IPS-18a (cell line): ENCODE measurements around the gene TPSAB1.

Experiments
- H3K27ac ChIP-seq: one replicate; pipeline ENCODE4 v1.5.1; 2013; ENCODE audit warnings: low read length
- H3K27me3 ChIP-seq: one replicate; pipeline ENCODE4 v1.6.1; 2013; ENCODE audit warnings: mild to moderate bottlenecking, low read length; ENCODE audit not compliant: control insufficient read depth, insufficient read depth
- H3K36me3 ChIP-seq: one replicate; pipeline ENCODE4 v1.6.1; 2013; ENCODE audit warnings: low read depth, low read length; ENCODE audit not compliant: control insufficient read depth
- H3K4me1 ChIP-seq: one replicate; pipeline ENCODE4 v1.6.1; 2013; ENCODE audit warnings: low read depth, low read length; ENCODE audit not compliant: control insufficient read depth
- H3K4me3 ChIP-seq: one replicate; pipeline ENCODE4 v1.5.1; 2013; ENCODE audit warnings: low read length
- H3K9ac ChIP-seq: one replicate; pipeline ENCODE4 v1.6.1; 2013; ENCODE audit warnings: mild to moderate bottlenecking, low read length, moderate library complexity
- H3K9me3 ChIP-seq: one replicate; pipeline ENCODE4 v1.6.1; 2013; ENCODE audit warnings: low read depth, low read length; ENCODE audit not compliant: control insufficient read depth

The TPSAB1 gene

GRCh38 chr16:1199347-1200013, 41.0 kb upstream of the TPSAB1 start:
- H3K36me3 ChIP-seq: peaks cover 3% of the 10 kb centered on the region
- H3K27me3 ChIP-seq: no peaks in the 10 kb centered on the region
- H3K27ac ChIP-seq: no peak overlapping the region
- H3K9ac ChIP-seq: no peak overlapping the region
- H3K4me3 ChIP-seq: no peak overlapping the region
- H3K9me3 ChIP-seq: no peaks in the 10 kb centered on the region
- no peaks in the 10 kb centered on the region for H3K4me1 ChIP-seq

GRCh38 chr16:1200014-1200627, 40.4 kb upstream of the TPSAB1 start:
- Histone ChIP-seq H3K4me1 (no peaks in the 10 kb centered on the region), H3K27ac (no peak overlapping the region), H3K9me3 (no peaks in the 10 kb centered on the region), H3K9ac (no peak overlapping the region), H3K36me3 (peaks cover 3% of the 10 kb centered on the region), H3K4me3 (no peak overlapping the region), H3K27me3 (no peaks in the 10 kb centered on the region)

GRCh38 chr16:1201444-1201843, 39.1 kb upstream of the TPSAB1 start:
- Histone ChIP-seq H3K27me3 (no peaks in the 10 kb centered on the region), H3K27ac (no peak overlapping the region), H3K4me3 (no peak overlapping the region), H3K36me3 (peaks cover 3% of the 10 kb centered on the region), H3K9me3 (no peaks in the 10 kb centered on the region), H3K4me1 (no peaks in the 10 kb centered on the region), H3K9ac (no peak overlapping the region)

GRCh38 chr16:1202274-1202673, 38.2 kb upstream of the TPSAB1 start:
- H3K27ac ChIP-seq: no peak overlapping the region
- no peak overlapping the region for H3K9ac ChIP-seq
- H3K4me1 ChIP-seq: no peaks in the 10 kb centered on the region
- H3K4me3 ChIP-seq: no peak overlapping the region
- no peaks in the 10 kb centered on the region for H3K27me3 ChIP-seq
- H3K36me3 ChIP-seq: peaks cover 3% of the 10 kb centered on the region
- no peaks in the 10 kb centered on the region for H3K9me3 ChIP-seq

GRCh38 chr16:1204933-1205332, 35.6 kb upstream of the TPSAB1 start:
- no peaks in the 10 kb centered on the region for H3K27me3 ChIP-seq
- H3K9ac ChIP-seq: no peak overlapping the region
- no peak overlapping the region for H3K4me3 ChIP-seq
- peaks cover 6% of the 10 kb centered on the region for H3K36me3 ChIP-seq
- H3K4me1 ChIP-seq: no peaks in the 10 kb centered on the region
- no peak overlapping the region for H3K27ac ChIP-seq
- H3K9me3 ChIP-seq: no peaks in the 10 kb centered on the region

- Histone ChIP-seq H3K4me3 (no peak overlapping the region), H3K27me3 (no peaks in the 10 kb centered on the region), H3K9ac (no peak overlapping the region), H3K27ac (no peak overlapping the region), H3K36me3 (peaks cover 6% of the 10 kb centered on the region), H3K4me1 (no peaks in the 10 kb centered on the region), H3K9me3 (no peaks in the 10 kb centered on the region)
Observed at GRCh38 chr16:1206326-1206725, 34.2 kb upstream of the TPSAB1 start.

GRCh38 chr16:1206786-1207185, 33.7 kb upstream of the TPSAB1 start:
- H3K4me3 ChIP-seq: no peak overlapping the region
- no peaks in the 10 kb centered on the region for H3K27me3 ChIP-seq
- H3K9ac ChIP-seq: no peak overlapping the region
- H3K36me3 ChIP-seq: peaks cover 10% of the 10 kb centered on the region
- no peak overlapping the region for H3K27ac ChIP-seq
- H3K4me1 ChIP-seq: no peaks in the 10 kb centered on the region
- H3K9me3 ChIP-seq: no peaks in the 10 kb centered on the region

GRCh38 chr16:1208239-1208830, 32.2 kb upstream of the TPSAB1 start:
- Histone ChIP-seq H3K36me3 (peaks cover 7% of the 10 kb centered on the region), H3K9ac (no peak overlapping the region), H3K27me3 (no peaks in the 10 kb centered on the region), H3K4me1 (no peaks in the 10 kb centered on the region), H3K27ac (no peak overlapping the region), H3K4me3 (no peak overlapping the region), H3K9me3 (no peaks in the 10 kb centered on the region)

GRCh38 chr16:1209081-1209480, 31.4 kb upstream of the TPSAB1 start:
- Histone ChIP-seq H3K27ac (no peak overlapping the region), H3K9me3 (no peaks in the 10 kb centered on the region), H3K36me3 (peaks cover 7% of the 10 kb centered on the region), H3K4me1 (no peaks in the 10 kb centered on the region), H3K9ac (no peak overlapping the region), H3K27me3 (no peaks in the 10 kb centered on the region), H3K4me3 (no peak overlapping the region)

GRCh38 chr16:1210461-1210860, 30.0 kb upstream of the TPSAB1 start:
- Histone ChIP-seq H3K4me3 (no peak overlapping the region), H3K4me1 (no peaks in the 10 kb centered on the region), H3K27ac (no peak overlapping the region), H3K36me3 (peaks cover 10% of the 10 kb centered on the region), H3K27me3 (no peaks in the 10 kb centered on the region), H3K9me3 (no peaks in the 10 kb centered on the region), H3K9ac (no peak overlapping the region)

- no peak overlapping the region for H3K9ac ChIP-seq
- no peak overlapping the region for H3K4me3 ChIP-seq
- no peaks in the 10 kb centered on the region for H3K9me3 ChIP-seq
- H3K4me1 ChIP-seq: no peaks in the 10 kb centered on the region
- peaks cover 11% of the 10 kb centered on the region for H3K36me3 ChIP-seq
- no peak overlapping the region for H3K27ac ChIP-seq
- no peaks in the 10 kb centered on the region for H3K27me3 ChIP-seq
Observed at GRCh38 chr16:1211451-1212268, 28.8 kb upstream of the TPSAB1 start.
